A549 (cell line): Measurements from ENCODE around the gene ADARB1.

ENCODE experiments used
- CEBPB ChIP-seq, 2 experiments: fragments of >200 bp in 1 of 2; sonication (Bioruptor Twin) in 1 of 2; formaldehyde crosslinking in 1 of 2; IDR thresholded peaks; 2 replicates each; pipeline ENCODE4 v1.6.1; 2012 to 2016
- POLR2A ChIP-seq: IDR thresholded peaks from 2 replicates; pipeline ENCODE4 v1.6.1; 2012; ENCODE audit warnings: mild to moderate bottlenecking, low read length

- TF ChIP-seq CEBPB (IDR thresholded peaks at IDR 0.05) (no peak), POLR2A (no peak)
Measured at GRCh38 chr21:45149021-45149420, 74.6 kb downstream of the ADARB1 start.
